HS-27A (cell line): ENCODE results near the gene ARHGEF12.

Experiments used
- DNase-seq: peaks from one replicate; pipeline ENCODE4 v3.0.0-alpha.2; 2012; ENCODE audit warnings: low read depth, missing footprints

The ARHGEF12 gene

DNA sequence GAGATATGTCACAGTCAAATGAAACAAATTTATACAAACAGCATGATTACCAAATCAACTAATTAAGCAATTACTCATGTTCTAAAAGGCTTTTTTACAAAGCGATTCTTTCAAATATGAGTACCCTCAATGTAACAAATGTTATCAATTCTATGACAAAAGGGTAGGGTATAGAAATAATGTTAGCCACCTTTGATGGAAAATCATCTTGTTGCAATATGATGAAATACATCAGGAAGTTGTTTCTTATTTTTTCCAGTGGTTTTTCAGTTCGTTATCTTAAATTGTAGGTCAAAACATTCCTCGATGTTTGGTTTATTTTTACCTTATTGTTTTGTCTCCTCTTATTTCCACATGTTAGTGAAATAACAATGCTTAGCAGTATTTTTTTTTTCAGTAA lies 6.5 kb downstream of the ARHGEF12 start:
- DNase-seq: no peak

DNA sequence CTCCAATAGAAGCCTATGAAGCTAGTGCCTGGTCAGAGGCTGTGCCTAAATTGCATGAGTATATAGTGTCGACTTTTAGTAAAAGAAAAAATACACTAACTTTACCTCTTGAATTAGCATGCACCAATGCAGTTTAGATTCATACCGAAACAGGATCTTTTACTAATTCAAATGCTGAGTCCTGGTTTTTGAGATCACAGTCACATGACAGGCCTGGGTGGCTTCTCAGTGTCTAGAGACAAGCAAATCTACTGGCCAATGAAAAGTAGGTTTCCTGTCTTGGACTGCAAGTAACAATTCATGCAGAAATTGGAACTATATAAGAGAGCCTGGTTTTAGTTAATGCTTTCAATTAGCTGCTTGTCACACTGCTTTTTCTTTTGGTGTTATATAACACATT lies 7.2 kb downstream of the ARHGEF12 start:
- DNase-seq: no peak

GRCh38 chr11:120344302-120345004 lies 8.2 kb downstream of the ARHGEF12 start:
- DNase-seq: no peak

GRCh38 chr11:120346233-120346632 lies 10.0 kb downstream of the ARHGEF12 start:
- no peak for DNase-seq

DNA sequence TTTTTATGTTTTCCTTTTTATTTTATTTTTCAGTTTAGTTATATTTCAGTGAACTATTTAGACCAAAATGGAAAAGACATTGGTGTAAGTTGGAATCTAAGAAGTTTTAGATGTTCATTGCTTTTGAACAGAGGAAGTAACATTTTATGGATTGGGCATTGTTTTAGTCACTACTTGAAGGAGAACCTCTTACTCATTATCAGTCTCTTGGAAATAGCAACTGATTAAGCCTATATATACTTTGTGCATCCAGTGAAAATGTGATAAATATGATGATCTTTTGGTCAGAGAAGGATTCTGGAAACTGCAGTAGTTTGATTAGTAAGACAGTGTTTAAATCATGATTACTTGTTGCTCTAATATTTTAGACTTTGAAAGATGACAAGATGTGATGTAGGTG lies 14.4 kb downstream of the ARHGEF12 start:
- DNase-seq: no peak

- DNase-seq: no peak
Measured at GRCh38 chr11:120352405-120352804, 16.2 kb downstream of the ARHGEF12 start.

DNA sequence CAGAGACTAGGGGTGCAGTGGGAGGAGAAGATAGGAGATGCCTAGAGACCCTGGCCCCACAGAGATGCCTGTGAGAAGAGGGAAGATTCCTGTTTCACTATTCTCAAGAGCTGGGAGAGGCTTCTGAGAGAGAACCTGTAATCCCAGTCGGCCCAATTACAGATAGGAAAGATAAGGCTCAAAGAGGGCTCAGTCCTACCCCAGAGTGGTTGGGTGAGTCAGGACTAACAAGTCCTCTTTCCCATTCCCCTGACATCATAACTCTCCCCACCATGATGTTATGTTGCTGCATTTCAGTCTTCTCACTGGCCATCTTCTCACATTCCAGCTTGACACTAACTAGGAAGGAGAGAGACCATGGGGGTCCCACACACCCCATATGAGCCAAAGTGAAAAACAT lies 17.9 kb downstream of the ARHGEF12 start:
- no peak for DNase-seq

GRCh38 chr11:120354779-120355178 lies 18.6 kb downstream of the ARHGEF12 start:
- DNase-seq: no peak

DNA sequence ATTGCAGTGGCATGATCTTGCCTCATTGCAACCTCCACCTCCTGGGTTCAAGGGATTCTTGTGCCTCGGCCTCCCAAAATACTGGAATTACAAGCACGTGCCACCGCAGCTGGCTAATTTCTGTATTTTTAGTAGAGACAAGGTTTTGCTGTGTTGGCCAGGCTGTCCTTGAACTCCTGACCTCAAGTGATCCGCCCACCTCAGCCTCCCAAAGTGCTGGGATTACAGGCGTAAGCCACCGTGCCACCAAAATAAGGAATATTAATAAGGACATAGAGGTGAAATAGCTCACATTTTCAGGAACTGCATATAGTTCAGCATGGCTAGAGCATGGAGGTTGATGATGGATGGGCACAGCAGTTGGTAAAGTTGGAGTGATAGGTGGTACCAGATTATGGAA lies 21.4 kb downstream of the ARHGEF12 start:
- DNase-seq: no peak

DNA sequence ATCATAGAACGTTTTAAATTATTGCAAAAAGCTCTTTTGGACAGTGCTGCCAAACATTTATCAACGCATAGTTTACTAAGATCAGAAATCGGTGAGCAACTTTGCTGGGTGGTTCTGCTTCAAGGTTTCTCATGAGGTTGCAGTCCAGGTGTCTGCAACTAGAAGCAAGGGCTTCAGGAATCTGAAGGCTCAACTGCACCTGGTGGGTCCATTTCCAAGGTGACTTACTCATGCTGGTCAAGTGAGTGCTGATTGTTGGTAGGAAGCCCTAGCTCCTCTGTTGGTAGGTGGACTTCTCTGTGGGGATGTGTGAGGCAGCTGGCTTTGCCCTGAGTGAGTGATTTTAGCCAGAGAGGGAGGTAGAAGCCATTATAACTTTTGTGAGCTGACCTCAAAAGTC lies 22.5 kb downstream of the ARHGEF12 start:
- DNase-seq: no peak

GRCh38 chr11:120363436-120363835 lies 27.2 kb downstream of the ARHGEF12 start:
- DNase-seq: no peak

GRCh38 chr11:120365512-120365911 lies 29.3 kb downstream of the ARHGEF12 start:
- no peak for DNase-seq

DNA sequence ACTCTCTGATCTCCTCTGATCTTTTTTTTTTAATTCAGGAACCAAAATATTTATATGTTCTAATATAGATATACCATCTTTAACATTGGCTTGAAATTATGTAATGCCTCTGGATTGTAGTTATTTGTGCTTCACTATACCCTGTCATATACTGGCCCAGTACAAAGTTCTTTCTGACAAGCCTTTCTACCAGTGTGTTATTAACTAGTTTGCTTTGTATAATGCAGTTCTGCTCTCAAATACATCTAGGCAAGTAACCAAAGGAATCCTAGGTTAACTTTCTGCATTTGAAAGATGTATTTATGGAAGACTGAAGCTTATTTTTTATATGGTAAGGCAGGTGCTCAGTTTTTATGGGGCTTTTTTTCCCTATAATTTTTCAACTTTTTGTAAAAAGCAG lies 36.1 kb downstream of the ARHGEF12 start:
- DNase-seq: no peak

- no peak for DNase-seq
Measured at GRCh38 chr11:120375076-120375475, 38.9 kb downstream of the ARHGEF12 start.

DNA sequence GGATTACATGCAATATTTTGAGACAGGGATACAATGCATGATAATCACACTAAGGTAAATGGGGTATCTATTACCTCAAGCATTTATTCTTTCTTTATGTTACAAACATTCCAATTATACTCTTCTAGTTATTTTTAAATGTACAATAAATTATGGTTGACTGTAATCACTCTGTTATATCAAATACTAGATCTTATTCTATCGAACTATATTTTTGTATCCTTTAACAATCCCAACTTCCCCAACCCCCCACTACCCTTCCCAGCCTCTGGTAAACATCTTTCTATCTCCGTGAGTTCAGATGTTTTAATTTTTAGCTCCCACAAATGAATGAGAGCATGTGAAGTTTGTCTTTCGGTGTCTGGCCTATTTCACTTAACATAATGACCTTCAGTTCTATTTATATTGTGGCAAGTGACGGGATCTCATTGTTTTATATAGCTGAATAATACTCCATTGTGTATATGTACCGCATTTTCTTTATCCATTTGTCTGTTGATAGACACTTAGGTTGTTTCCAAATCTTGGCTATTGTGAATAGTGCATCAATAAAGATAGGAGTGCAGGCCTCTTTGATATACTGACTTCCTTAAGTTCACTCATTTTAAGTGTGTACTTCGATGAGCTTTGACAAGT lies 40.5 kb downstream of the ARHGEF12 start:
- DNase-seq: no peak

- no peak for DNase-seq
Measured at GRCh38 chr11:120378474-120378873, 42.3 kb downstream of the ARHGEF12 start.

DNA sequence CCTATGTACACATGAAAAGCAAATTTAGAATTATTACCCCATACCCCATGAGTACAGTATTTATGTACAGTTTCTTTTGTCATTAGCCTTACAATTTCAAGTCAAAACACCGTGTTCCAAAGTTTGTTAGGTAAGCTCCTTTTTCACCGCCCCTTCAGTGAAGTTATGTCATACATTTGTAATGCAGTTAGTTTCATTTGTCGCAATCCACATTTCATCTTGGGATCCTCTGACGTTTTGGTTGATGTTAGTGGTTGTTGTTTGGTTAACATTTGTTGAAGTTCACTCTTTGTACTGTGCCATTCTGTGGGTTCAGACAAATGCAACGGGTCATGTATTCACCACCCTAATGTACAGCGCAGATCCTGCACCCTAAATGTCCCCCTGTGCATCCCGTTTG lies 45.2 kb downstream of the ARHGEF12 start:
- no peak for DNase-seq

GRCh38 chr11:120383518-120384155 lies 47.4 kb downstream of the ARHGEF12 start:
- no peak for DNase-seq

GRCh38 chr11:120384476-120384875 lies 48.3 kb downstream of the ARHGEF12 start:
- no peak for DNase-seq

DNA sequence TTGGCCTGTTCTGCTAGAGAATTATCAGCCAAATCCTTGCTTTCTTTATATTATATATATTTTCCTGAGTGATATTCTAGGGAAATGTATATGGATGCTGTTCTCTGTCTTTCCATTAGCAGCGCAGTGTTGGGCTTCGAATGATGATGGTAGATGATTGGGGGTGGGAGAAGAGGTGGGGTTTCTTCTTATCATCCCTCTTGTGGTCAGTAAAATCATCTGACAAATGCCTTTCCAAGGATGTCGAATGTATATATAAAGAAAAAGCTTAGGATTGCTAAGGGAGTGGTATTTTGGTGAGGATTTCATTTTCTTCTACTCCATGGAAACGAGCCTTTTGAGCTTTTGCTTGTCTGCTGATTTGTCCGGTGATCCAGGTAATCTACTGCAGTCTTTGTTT lies 48.9 kb downstream of the ARHGEF12 start:
- no peak for DNase-seq

GRCh38 chr11:120385655-120386054 lies 49.4 kb downstream of the ARHGEF12 start:
- no peak for DNase-seq

- DNase-seq: no peak
Measured at GRCh38 chr11:120386318-120386717, 50.1 kb downstream of the ARHGEF12 start.

- no peak for DNase-seq
Measured at GRCh38 chr11:120386774-120387371, 50.7 kb downstream of the ARHGEF12 start.
